CD4-positive, alpha-beta T cell treated with Interleukin-15 for 4 hours (primary cell): ENCODE results near the gene PLIN3.
A peak's percentile ranks its signal among the peaks of the same experiment; 100 is the strongest.
"Not testable (repeated sequence)": the region's sequence is repeated elsewhere in the genome, so short reads cannot be mapped to it uniquely, and the experiment has no call there.

Experiments
- DNase-seq: peaks from one replicate; pipeline ENCODE4 v3.0.0-alpha.2; 2020; ENCODE audit warnings: low spot score

Gene PLIN3

GRCh38 chr19:4889034-4889815 is 21.8 kb upstream of the PLIN3 start:
- DNase-seq = no peak

GRCh38 chr19:4887803-4888202 is 20.3 kb upstream of the PLIN3 start:
- not testable (repeated sequence) for DNase-seq

GRCh38 chr19:4884993-4885392 is 17.5 kb upstream of the PLIN3 start:
- not testable (repeated sequence) for DNase-seq

DNA sequence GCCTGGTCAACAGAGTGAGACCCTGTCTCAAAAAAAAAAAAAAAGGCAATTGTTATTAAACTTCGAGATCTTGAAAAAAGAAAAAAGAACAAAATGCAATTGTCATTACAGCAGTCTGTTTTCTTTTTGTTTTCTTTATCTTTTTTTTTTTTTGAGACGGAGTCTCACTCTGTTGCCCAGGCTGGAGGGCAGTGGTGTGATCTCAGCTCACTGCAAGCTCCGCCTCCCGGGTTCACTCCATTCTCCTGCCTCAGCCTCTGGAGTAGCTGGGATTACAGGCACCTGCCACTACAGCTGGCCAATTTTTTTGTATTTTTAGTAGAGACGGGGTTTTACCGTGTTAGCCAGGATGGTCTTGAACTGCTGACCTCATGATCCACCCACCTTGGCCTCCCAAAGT is 15.4 kb upstream of the PLIN3 start:
- DNase-seq = not testable (repeated sequence)

GRCh38 chr19:4879041-4879440 is 11.6 kb upstream of the PLIN3 start:
- DNase-seq = no peak

- no peak for DNase-seq
These were observed 11.1 kb upstream of the PLIN3 start for GRCh38 chr19:4878491-4878968.

- no peak for DNase-seq
These were observed 10.5 kb upstream of the PLIN3 start for GRCh38 chr19:4877753-4878490.

- no peak for DNase-seq
These were observed 6.5 kb upstream of the PLIN3 start for GRCh38 chr19:4873930-4874329.

DNA sequence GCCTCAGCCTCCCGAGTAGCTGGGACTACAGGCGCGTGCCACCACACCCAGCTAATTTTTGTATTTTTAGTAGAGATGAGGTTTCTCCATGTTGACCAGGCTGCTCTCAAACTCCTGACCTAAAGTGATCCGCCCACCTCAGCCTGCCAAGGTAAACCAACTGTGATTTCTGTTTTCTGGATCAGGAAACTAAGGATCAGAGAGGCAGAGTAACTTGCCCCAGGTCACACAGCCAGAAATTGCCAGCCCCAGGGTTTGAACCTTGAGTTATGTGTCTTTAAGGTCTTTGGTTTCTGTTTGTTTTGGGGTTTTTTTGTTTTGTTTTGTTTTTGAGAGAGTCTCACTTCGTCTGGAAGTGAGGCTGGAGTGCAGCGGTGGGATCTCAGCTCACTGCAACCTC is 4.2 kb upstream of the PLIN3 start:
- no peak for DNase-seq

DNA sequence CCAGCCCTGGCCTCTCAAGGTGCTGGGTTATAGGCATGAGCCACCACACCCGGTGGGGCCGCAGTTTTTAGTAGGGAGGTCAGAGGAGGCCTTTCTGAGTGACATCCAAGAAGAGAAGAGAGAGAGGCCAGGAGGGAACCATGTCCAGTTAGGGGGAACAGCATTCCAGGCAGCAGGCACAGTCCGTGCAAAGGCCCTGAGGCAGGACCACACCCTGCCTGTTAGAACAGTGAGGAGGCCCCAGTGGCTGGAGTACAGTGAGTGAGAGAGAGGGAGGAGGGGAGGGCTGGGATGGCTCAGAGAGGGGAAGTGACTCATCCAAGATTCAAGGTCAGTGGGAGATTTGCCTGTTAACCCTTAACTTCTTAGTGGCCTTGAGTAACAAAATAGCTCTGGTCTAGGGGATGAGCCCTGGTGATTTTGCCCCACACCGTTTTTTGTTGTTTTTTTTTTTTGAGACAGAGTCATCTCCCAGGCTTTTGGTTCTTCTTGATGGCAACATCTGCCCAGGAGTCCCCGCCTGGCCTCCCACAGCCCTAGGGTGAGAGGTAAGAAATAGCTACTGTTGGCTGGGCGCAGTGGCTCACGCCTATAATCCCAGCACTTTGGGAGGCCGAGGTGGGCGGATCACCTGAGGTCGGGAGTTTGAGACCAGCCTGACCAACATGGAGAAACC is 2.7 kb upstream of the PLIN3 start:
- DNase-seq = peak; percentile 16

- no peak for DNase-seq
These were observed 893 bp upstream of the PLIN3 start for GRCh38 chr19:4868286-4868834.

DNA sequence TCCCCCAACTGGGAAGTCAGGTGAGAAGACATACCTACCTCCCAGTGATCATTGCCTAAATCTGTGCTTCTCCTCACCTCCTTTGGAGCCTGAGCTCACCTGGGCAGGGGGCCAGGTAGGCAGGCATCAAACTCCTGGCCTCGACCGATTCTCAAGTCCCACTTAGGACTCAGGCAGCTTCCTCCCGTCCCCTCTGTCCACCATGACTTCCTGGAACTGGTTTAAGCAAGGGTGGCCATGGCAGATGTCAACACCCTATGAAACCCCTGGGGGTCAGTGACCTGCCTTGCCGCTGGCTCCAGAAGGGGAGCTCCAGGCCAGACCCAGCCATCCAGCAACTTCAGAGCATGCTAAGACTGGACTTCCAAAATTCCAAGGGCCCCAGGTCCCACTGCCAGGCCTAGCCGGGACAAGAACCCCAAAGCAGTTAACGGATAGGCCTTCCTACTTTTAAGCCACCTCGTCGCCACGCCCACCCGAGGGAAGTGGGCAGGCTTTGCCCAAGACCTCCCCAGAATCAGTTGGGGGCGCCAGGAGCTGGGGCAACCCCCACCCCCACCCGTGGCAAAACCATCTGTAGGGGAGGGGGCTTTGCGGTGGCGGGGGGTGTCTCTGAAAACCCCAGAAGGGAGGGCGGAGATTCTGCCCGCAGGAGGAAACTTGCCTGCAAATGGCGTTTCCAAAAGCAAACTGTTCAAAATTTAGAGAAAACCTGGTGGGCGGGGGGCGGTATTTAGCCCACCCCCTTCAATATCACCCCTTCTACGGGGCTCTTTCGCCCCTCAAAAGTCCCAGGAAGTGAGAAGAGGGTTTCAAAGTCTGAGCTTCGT is 657 bp downstream of the PLIN3 start:
- DNase-seq = peak; percentile 30

DNA sequence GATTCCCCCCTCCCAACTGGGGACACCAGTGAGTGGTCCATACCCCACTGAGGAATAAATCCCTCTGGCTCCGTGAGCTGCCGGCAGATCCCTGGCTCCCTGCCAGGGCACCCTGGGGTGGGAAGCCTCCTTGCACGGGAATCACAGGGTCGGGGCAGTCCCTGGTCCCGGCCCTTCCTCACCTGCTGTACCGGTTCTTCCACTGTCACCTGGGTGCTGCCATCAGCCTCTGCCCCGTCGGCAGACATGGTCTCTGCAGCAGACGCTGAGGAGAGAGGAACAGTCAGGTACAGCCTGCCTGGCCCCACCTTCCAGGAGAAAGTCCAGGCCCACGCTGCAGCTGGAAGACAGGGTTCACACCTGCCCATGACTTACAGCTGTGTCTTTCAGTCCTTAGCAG is 6.3 kb downstream of the PLIN3 start:
- no peak for DNase-seq

- no peak for DNase-seq
These were observed 7.8 kb downstream of the PLIN3 start for GRCh38 chr19:4859697-4860096.

DNA sequence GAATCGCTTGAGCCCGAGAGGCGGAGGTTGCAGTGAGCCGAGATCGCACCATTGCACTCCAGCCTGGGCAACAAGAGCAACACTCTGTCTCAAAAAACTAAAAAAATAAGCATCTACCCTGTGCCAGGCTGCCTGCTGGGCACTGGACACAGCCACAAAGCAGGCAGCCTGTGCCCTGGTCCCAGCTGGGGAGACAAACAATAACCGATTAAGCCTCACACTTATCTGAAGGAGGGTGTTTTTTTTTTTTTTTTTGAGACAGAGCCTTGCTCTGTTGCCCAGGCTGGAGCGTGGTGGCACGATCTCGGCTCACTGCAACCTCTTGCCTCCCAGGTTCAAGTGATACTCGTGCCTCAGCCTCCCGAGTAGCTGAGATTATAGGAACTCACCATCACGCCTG is 11.0 kb downstream of the PLIN3 start:
- not testable (repeated sequence) for DNase-seq

DNA sequence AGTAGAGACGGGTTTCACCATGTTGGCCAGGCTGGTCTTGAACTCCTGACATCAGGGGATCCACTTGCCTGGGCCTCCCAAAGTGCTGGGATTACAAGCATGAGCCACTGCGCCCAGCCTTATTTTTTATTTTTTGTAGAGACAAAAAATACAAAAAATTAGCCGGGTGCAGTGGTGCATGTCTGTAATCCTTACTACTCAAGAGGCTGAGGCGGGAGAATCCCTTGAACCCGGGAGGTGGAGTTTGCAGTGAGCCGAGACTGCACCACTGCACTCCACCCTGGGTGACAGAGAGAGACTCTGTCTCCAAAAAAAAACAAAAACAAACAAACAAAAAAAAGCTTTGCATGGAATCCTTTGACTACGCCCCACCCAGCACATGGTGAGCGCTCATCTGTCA is 14.0 kb downstream of the PLIN3 start:
- not testable (repeated sequence) for DNase-seq

- no peak for DNase-seq
These were observed 15.0 kb downstream of the PLIN3 start for GRCh38 chr19:4852484-4852883.

DNA sequence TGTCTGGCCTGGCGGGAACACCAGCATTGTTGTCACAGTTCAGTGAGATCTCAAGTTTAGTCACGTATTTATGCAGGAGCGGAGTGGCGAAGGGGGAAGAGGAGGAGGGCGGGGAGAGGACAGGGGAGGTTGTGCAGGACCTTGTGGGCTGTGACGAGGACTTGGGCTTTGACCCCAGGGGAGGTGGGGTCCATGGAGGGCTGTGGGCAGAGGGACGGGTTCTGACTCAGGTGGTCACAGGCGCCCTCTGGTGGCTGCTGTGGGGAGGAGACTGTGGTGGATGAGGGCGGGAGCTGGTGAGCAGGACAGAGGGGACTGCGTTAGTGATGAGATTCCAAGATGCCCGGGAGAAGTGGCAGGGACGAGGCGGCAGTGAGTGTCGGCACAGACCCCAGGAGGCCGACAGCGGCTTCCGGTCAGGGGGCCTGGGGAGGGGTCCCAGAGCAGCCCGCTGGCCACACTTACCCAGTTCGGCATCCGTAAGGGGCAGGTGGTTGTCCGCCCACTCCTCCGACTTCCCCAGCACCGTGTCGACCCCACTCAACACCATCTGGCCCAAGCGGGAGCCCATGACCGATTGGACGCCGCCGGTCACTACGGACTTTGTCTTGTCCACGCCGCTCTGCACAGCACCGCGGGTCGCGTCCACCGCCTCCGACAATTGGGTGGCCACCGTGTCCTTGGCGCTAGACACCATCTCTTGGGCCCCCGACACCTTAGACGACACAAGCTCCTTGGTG is 15.7 kb downstream of the PLIN3 start:
- DNase-seq = peak; percentile 72

DNA sequence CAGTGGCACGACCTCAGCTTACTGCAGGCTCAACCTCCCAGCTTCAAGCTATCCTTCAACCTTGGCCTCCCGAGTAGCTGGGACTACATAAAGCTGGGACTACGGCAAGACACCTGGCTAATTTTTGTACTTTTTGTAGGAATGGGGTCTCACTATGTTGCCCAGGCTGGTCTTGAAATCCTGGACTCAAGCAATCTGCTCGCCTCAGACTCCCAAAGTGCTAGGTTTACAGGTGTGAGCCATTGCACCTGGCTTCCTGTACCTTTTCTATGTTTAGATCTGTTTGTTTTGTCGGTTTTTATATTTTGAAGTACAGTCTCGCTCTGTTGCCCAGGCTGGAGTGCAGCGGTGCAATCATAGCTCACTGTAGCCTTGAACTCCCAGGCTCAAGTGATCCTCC is 18.4 kb downstream of the PLIN3 start:
- DNase-seq = no peak

GRCh38 chr19:4847190-4847973 is 20.1 kb downstream of the PLIN3 start:
- DNase-seq = no peak
